Tibial nerve (tissue), 3 donors: ENCODE measurements around the gene COL19A1.

Experiments
- CTCF ChIP-seq, 5 experiments: fragments of 200-600 bp in 3 of 5; fragments of 450-650 bp in 2 of 5; sonication (generic) in 3 of 5; IDR thresholded peaks; one replicate each; pipeline ENCODE4 v1.5.1; 2016 to 2019; ENCODE audit warnings: antibody characterized with exemption in 5 of 5, mild to moderate bottlenecking in 3 of 5, moderate library complexity in 2 of 5
- POLR2A ChIP-seq, 2 donors: fragments of 450-650 bp; IDR thresholded peaks; one replicate each; pipeline ENCODE4 v1.6.1; 2017; ENCODE audit warnings: antibody characterized with exemption in 2 of 2, mild to moderate bottlenecking in 2 of 2, moderate library complexity in 2 of 2

DNA sequence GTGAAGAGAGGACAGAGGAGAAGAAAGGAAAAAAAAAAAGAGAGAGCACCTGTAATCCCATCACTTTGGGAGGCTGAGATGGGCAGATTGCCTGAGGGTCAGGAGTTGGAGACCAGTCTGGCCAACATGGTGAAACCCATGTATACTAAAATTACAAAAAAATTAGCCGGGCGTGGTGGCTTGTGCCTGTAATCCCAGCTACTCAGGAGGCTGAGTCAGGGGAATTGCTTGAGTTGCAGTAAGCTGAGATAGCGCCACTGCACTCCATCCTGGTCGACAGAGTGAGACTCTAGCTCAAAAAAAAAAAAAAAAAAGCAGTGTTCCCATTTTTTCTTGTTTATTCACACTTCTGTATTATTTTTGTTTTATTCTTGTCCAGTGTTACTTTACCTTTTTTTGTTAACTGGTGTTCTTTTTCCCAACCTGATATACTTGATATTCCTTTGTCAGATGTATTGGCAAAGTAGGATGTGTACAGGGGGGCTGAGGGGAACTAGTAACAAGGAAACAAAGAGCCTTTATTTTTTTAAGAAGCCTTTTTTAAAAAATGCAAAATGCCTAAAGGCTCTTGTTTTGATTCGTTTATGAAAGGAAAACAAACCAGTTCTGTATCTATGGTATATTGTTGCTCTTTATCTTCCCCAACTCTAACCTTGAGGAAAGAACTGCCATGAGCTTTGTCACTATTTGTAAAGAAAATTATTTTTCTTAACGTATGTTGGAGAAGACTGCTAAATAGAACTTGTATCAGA, 22.3 kb downstream of the COL19A1 start:
- TF ChIP-seq CTCF (IDR thresholded peaks at IDR 0.05) (no peak), POLR2A (IDR thresholded peaks at IDR 0.05) (no peak)
